Motor neuron (in vitro differentiated cells): ENCODE results near the gene PXK. TPM values are rescaled to one million over a fixed set of nuclear protein-coding genes. Genes with fewer than 3 reads are reported as not detected.
"Not testable (repeated sequence)": the region's sequence is repeated elsewhere in the genome, so short reads cannot be mapped to it uniquely, and the experiment has no call there.

Source experiments
- ATAC-seq, 8 experiments: fragments of 200-7000 bp; cut with Tn5 transposase; replicated peaks in 6 of 8; 2 replicates each; pipeline ENCODE4 v1.8.0; 2021; ENCODE audit warnings: mild to moderate bottlenecking in 8 of 8, moderate library complexity in 8 of 8
- H3K27ac ChIP-seq, 2 donors: fragments of 250-450 bp; sonication (Bioruptor Pico); 2 replicates each; pipeline ENCODE4 v1.9.0; 2021; ENCODE audit warnings: antibody characterized with exemption in 2 of 2, mild to moderate bottlenecking in 2 of 2, moderate library complexity in 1 of 2
- H3K4me1 ChIP-seq, 2 donors: fragments of 250-450 bp; sonication (Bioruptor Pico); replicated peaks in 1 of 2; 2 replicates each; pipeline ENCODE4 v1.6.1; 2021; ENCODE audit warnings: antibody characterized with exemption in 2 of 2, mild to moderate bottlenecking in 2 of 2, moderate library complexity in 1 of 2
- H3K4me3 ChIP-seq, 5 donors: fragments of 250-450 bp; sonication (Bioruptor Pico); 2 replicates each; pipeline ENCODE4 v1.9.0; 2021; ENCODE audit warnings: antibody characterized with exemption in 5 of 5, mild to moderate bottlenecking in 5 of 5, moderate library complexity in 4 of 5
- WGBS, 10 experiments: fragments of 450-650 bp; shearing (Covaris generic); methylation state at CpG; one replicate each; pipeline ENCODE4 v1.0.0; 2022; 5-methylcytosine and 5-hydroxymethylcytosine counted together
- in situ Hi-C, 9 experiments: fragments of 400-800 bp; cut with MboI; loops; one replicate each; pipeline ENCODE4 v1.15.0; 2021; ENCODE audit warnings: low sequenced_read_pairs in 9 of 9, low pct_unique_long_range_greater_than_20kb in 2 of 9; ENCODE audit not compliant: unreplicated experiment in 9 of 9
- total RNA-seq, 8 experiments: library from RNA; unstranded; fragments of 300-600 nt; gene quantifications; 2 replicates each; pipeline versions ENCODE4 v1.2.3 to v1.2.4, GENCODE V29; 2022

Gene PXK
- total RNA-seq, 8 experiments from 2014 or later = 8.4 to 34.6 (median 18.5) TPM

DNA sequence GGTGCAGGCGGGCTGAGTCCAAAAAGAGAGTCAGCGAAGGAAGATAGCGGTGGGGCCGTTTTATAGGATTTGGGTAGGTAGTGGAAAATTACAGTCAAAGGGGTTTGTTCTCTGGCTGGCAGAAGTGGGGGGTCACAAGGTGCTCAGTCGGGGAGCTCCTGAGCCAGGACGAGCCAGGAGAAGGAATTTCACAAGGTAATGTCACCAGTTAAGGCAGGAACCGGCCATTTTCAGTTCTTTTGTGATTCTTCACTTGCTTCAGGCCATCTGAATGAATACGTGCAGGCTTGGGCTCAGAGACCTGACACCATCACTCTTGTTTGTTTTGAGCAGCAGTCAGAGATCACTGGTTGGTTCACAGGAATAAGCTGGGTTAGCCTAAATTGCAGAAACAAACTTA lies 104.6 kb downstream of the PXK start:
- H3K4me3 ChIP-seq, H3K27ac ChIP-seq, ATAC-seq, in situ Hi-C loops: not testable (repeated sequence)
- whole genome bisulfite sequencing, 10 experiments = 71 to 100% (median 82%) methylated on average over 1 to 8 of the region's 8 CpGs; no CpG with 5 or more reads in 2 of the 10 experiments
- peaks cover 8 to 16% of the 10 kb centered on the region in 2 donors for H3K4me1 ChIP-seq

DNA sequence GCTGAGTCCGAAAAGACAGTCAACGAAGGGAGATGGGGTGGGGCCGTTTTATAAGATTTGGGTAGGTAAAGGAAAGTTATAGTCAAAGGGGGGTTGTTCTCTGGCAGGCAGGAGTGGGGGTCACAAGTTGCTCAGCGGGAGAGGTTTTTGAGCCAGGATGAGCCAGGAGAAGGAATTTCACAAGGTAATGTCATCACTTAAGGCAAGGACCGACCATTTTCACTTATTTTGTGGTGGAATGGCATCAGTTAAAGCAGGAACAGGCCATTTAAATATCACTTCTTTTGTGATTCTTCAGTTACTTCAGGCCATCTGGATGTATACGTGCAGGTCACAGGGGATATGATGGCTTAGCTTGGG lies 108.3 kb downstream of the PXK start:
- H3K4me1 ChIP-seq, H3K27ac ChIP-seq, H3K4me3 ChIP-seq, in situ Hi-C loops, ATAC-seq: not testable (repeated sequence)
- WGBS, 10 experiments = 38 to 100% (median 88%) methylated on average over 1 to 6 of the region's 6 CpGs

DNA sequence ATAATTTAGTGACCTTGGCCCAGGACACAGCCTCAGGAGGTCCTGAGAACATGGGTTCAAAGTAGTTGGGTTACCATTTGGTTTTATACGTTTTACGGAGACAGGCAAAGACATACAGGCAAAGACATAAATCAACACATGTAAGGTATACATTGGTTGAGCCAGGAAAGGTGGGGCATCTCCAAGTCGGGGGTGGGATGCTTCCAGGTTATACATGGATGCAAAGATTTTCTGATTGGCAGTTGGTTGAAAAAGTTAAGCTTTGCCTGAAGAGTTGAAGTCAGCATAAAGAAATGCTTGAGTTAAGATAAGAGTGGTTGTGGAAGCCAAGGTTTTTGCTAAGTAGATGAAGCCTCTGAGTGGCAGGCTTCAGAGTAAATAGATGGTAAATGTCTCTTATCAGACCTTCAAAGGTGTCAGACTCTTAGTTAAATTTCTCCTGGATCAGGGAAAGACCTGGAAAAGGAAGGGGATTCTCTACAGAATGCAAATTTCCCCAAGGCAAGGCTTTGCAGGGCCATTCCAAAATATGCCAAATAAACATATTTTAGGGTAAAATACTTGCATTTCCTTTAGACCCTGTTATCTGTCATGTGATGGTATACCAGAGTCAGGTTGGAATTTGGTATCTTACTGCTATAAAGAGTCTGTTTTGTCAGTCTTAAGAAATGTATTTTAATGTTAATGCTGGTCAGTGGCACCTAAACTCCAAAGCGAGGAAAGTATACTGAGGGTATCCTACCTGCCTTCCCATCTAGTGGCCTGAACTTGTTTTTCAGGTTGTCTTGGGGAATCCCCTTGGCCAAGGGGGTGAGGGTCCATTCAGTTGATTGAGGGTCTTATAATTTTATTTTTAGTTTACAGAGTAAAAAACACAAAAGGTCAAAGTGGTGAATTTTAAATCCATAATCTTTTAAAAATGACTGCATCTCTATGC lies 109.1 kb downstream of the PXK start:
- in situ Hi-C loops = no loop called here
- 20 to 92% (median 78%) methylated on average over 1 to 4 of the region's 4 CpGs; no CpG with 5 or more reads in 1 of the 10 experiments for WGBS, 10 experiments
- Histone ChIP-seq H3K27ac (no peak overlapping the region), H3K4me3 (no peak overlapping the region), H3K4me1 (no peaks in the 10 kb centered on the region)
- ATAC-seq = no peak

DNA sequence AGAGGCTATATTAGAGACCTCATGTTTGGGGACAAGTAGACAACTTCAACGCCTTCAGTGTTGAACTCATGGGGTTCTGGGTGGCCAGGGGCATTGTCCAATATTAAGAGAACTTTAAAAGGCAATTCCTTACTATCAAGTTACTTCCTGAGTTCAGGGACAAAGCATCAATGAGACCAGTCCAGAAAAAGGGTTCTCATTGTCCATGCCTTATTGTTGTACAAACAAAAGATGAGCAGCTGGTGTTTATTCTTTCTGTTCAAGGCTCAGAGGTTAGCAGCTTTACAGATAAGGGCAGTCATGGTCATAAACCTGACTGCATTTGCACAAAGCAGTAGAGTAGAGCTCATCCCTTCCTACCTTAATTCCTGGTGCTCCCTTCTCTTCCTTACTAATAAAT lies 119.5 kb downstream of the PXK start:
- Histone ChIP-seq H3K4me1 (no peaks in the 10 kb centered on the region), H3K27ac (no peak overlapping the region), H3K4me3 (no peak overlapping the region)
- WGBS, 10 experiments = 0 to 63% (median 18%) methylated on average over 1 of the region's 1 CpG; no CpG with 5 or more reads in 2 of the 10 experiments
- in situ Hi-C loops = no loop called here
- ATAC-seq = peak in 3 of 8 experiments; percentile 28 to 45 (median 30)

DNA sequence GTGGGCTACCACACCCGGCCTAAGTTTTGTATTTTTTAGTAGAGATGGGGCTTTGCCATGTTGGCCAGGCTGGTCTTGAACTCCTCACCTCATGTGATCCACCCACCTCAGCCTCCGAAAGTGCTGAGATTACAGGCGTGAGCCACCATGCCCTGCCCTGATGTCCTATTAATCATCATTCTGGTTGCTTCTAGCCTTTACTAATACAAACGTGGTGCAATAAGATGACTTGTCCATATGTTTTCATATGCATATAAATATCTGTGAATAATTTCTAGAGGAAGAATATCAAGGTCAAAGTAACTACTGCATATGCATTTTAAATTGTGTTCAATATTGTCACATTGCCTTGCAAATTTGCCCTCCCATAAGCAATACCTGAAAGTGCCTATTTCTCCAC lies 126.5 kb downstream of the PXK start:
- in situ Hi-C loops = no loop called here
- H3K4me3 ChIP-seq = no peak overlapping the region
- H3K4me1 ChIP-seq = no peaks in the 10 kb centered on the region
- WGBS, 10 experiments = 0 to 100% (median 60%) methylated on average over 1 to 3 of the region's 4 CpGs
- no peak overlapping the region for H3K27ac ChIP-seq
- peak in 4 of 8 experiments; percentile 16 to 49 (median 29) for ATAC-seq

DNA sequence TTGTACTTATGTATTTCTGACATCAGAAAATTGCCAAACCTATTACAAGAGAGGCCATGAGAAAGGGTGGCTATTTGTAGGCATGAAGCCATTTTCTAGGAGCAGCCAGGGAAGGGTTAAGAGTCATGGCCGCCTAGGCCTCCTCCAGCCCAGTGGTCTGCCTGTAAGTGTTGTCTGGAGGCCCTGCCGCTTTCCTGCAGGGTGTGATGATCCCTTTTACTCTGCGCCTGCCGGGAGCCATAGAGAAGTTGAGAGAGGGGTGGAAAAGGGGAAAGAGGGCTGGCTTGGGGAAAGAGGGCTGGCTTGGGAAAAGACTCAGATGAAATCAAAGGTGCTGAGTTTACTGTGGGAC lies 130.1 kb downstream of the PXK start:
- Histone ChIP-seq H3K27ac (no peak overlapping the region), H3K4me3 (no peak overlapping the region), H3K4me1 (no peaks in the 10 kb centered on the region)
- 53 to 100% (median 75%) methylated on average over 1 to 3 of the region's 4 CpGs; no CpG with 5 or more reads in 6 of the 10 experiments for WGBS, 10 experiments
- in situ Hi-C loops = no loop called here
- peak in 1 of 8 experiments; percentile 3 for ATAC-seq

DNA sequence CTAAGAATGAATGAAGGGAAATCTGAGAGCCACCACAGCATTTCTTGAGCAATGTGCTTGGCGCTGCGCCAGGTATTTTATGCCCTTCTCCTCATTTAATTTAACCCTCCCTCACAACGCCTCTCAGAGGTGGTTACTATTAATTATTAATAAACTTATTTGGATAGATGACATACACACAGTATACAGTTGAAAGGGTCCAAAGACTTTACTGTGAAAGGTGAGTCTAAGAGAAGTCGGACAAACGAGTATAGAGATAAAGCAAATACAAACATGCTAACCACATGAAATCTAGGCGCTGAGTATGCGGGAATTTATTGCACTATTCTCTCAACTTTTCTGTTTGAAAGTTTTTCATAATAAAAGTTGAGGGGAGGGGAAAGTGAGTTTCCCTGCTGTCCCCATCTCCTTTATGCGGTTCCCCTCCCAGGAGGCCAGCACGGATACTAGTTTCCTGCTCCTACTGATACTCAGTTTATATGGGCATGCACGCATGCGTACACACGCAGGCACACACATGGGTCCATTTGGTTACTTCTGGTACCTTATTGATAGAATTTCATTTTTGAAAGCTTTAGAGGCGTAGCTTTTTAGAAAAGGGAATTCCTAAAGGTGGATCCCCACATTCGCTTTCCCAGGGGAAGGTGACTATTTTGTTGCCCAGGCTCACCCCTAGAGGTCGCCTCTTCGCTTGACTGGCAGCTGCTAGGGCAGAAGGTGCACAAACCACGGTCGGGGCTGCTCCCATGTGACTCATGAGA lies 130.7 kb downstream of the PXK start:
- 0 to 85% (median 61%) methylated on average over 5 to 16 of the region's 18 CpGs for WGBS, 10 experiments
- in situ Hi-C loops = no loop called here
- no peak overlapping the region for H3K4me3 ChIP-seq
- H3K4me1 ChIP-seq = no peaks in the 10 kb centered on the region
- peak; percentile 82 to 94 (median 86) for ATAC-seq
- no peak overlapping the region for H3K27ac ChIP-seq

DNA sequence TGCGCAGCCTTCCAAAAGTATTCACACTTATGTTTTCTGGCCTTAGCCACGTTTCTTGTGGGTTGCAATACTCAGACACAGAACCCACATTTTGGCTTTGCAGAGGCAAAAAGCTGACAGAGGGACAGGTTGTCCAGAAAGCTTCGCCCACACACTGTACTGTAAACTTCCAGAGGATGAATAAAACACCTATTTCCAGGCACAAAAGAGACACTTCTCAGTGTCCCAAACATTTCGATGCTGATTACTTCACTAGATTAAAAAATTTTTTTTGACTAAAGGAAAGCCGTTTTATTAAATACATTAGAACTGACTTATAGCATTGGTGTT lies 131.2 kb downstream of the PXK start:
- ATAC-seq = no peak
- peaks cover 0 to 2% of the 10 kb centered on the region in 2 donors for H3K4me1 ChIP-seq
- in situ Hi-C loops = no loop called here
- WGBS, 10 experiments = 13 to 77% (median 46%) methylated on average over 1 to 5 of the region's 5 CpGs
- no peak overlapping the region for H3K4me3 ChIP-seq
- no peak overlapping the region for H3K27ac ChIP-seq

DNA sequence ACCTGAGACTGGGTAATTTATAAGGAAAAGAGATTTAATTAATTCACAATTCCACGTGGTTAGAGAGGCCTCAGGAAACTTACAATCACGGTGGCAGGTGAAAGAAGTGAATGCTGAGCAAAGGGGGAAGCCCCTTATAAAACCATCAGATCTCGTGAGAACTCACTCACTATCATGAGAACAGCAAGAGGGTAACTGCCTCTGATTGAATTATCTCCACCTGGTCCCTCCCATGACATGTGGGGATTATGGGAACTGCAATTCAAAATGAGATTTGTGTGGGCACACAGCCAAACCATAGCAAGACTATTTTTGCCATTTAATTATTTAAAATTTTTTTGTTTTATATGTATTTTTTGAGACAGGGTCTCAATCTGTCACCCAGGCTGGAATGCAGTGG lies 132.2 kb downstream of the PXK start:
- in situ Hi-C loops = no loop called here
- WGBS, 10 experiments = 73 to 100% (median 89%) methylated on average over 1 to 3 of the region's 3 CpGs; no CpG with 5 or more reads in 2 of the 10 experiments
- Histone ChIP-seq H3K27ac (no peak overlapping the region), H3K4me3 (no peak overlapping the region), H3K4me1 (peaks cover 0 to 8% of the 10 kb centered on the region in 2 donors)
- ATAC-seq = no peak

DNA sequence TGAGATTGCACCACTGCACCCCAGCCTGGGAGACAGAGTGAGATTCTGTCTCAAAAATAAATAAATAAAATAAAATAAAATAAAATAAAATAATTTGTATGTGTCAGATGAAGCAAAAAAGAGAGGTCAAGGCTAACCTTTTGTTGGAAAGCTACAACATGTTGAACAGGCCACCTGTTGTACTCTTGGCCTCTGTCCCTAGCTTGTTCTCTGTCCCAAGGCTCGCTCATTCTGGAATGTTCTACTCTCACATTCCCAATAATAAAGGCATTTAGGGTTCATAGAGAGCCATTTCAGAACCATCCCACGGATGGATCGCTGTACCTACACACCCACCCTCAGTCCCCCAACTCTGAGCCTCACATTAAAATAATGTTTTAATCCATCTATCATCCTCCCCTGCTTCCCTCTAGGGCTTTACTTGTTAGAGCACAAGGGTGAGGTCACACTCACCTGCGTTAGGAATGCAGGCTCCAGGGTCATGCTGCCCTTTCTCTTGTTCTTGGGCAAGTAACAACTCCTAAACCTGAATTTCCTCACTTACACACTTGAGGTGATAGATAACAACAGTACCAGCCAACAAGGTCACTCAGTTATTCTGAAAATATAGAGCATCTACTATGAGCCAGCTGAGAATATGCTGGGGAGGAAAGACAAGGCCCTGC lies 134.3 kb downstream of the PXK start:
- in situ Hi-C loops = no loop called here
- H3K4me3 ChIP-seq = no peak overlapping the region
- 67 to 100% (median 93%) methylated on average over 1 to 4 of the region's 4 CpGs; no CpG with 5 or more reads in 1 of the 10 experiments for WGBS, 10 experiments
- H3K27ac ChIP-seq = no peak overlapping the region
- H3K4me1 ChIP-seq = peaks cover 13 to 21% of the 10 kb centered on the region in 2 donors
- ATAC-seq = no peak

DNA sequence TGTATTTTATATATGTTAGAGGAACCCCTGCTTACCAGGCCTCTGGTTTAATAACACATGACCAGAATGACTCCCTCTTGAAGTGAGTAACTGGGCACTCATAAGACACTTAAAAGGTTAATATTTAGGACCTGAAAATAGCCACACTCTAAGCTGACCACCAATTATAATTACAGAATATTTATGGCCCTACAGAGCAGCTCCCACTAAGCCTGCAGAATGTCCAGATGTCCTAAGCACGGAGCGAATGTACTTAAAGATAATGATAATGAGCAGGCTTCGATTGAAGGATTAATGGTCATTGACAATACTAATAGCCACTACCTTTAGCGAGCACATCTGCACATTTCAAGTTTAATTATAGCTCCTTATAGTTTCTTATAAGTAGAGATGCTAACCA lies 136.4 kb downstream of the PXK start:
- H3K4me1 ChIP-seq = peaks cover 13 to 21% of the 10 kb centered on the region in 2 donors
- in situ Hi-C loops = no loop called here
- no peak overlapping the region for H3K4me3 ChIP-seq
- peak in 1 of 8 experiments; percentile 22 for ATAC-seq
- WGBS, 10 experiments = 0 to 93% (median 51%) methylated on average over 2 to 4 of the region's 4 CpGs; no CpG with 5 or more reads in 2 of the 10 experiments
- no peak overlapping the region for H3K27ac ChIP-seq

DNA sequence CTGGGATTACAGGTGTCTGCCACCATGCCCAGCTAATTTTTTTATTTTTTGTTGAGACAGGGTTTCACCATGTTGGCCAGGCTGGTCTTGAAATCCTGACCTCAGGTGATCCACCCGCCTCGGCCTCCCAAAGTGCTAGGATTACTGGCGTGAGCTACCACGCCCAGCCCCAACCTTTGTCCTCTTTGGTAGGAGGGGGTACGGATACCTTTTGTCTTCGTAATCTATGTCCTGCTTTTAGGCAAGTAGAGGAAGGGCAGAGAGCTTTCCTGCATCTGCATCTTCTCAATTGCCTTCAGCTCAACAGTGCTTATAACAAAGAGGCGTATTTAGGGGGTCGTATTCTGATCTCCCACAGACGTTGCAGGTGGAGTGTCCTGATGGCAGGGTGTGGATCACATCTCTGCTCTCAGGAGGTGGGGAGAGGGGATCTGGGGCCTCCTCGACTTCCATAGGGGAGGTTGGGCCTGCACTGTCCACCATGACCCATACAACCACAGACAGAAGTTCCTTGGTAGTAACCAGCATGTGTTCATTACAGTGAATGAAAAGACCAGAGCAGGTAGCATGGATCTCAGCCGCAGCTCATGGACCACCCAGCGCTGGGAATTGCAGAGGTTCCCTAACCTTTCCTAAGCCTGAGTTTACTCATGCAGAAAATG lies 137.8 kb downstream of the PXK start:
- no peak for ATAC-seq
- Histone ChIP-seq H3K4me1 (peaks cover 26 to 33% of the 10 kb centered on the region in 2 donors), H3K4me3 (no peak overlapping the region), H3K27ac (peak overlapping the region in 1 of 2 donors; percentile 21)
- WGBS, 10 experiments = 82 to 100% (median 99%) methylated on average over 2 to 7 of the region's 12 CpGs; no CpG with 5 or more reads in 4 of the 10 experiments
- in situ Hi-C loops = no loop called here
